Measurements from ENCODE around the gene FGF18. TPM values are rescaled to one million over a fixed set of nuclear protein-coding genes. Genes with fewer than 3 reads are reported as not detected.

The FGF18 gene
- total and polyA plus RNA-seq, 9 of the 15 experiments (the other 6 are each of a cell fraction or from before 2014, with no cell fraction given), result 0.05 to 0.18 (median 0.11) TPM; not detected in 6

GRCh38 chr5:171483551-171484135, 64.2 kb downstream of the FGF18 start:
- 16% methylated on average over 13 of the region's 21 CpGs for WGBS (ENCODE audit: insufficient coverage, low coverage, missing lambda C conversion rate)
- POLR2A ChIA-PET, result interaction anchor here (1.2 kb wide), 1 partner anchor 95 kb away, joined by 4 read pairs; no protein-coding TSS in a partner anchor

More at GRCh38 chr5:171483551-171484135, 64.2 kb downstream of the FGF18 start:
- DNase-seq (ENCODE audit: extremely low read depth in 1 of 4, low spot score in 3 of 4) (no peak), ATAC-seq (no peak; the same call in 1 of the 3 replicates), FAIRE-seq (no peak)
- H2AFZ ChIP-seq (ENCODE audit: low read depth, low read length), result no peak overlapping the region
- H3K4me1 ChIP-seq (replicated peaks in 1 of 2; ENCODE audit: control insufficient read depth in 2 of 2, insufficient read depth in 2 of 2, low read length in 2 of 2), result peaks cover 0 to 6% of the 10 kb centered on the region in 2 experiments; a peak in 1 of 5 replicates
- H3K36me3 ChIP-seq (ENCODE audit: control insufficient read depth, insufficient read depth, low read length), result no peaks in the 10 kb centered on the region
- peaks cover 3% of the 10 kb centered on the region; the same call in 1 of the 2 replicates for H4K20me1 ChIP-seq (replicated peaks; ENCODE audit: control insufficient read depth, insufficient read depth, low read length)
- BruUV-seq (replicated peaks), result no TSS peak
- H3K27ac ChIP-seq (ENCODE audit: extremely low read depth, low read depth, low read length), result no peak overlapping the region
- H3K27me3 ChIP-seq (ENCODE audit: control insufficient read depth in 2 of 2, insufficient read depth in 2 of 2, low read length in 2 of 2), result peaks cover 5 to 38% of the 10 kb centered on the region in 2 experiments; a peak in 4 of 5 replicates
- no peak overlapping the region for H3K9ac ChIP-seq (ENCODE audit: insufficient read depth in 1 of 2, low read depth in 2 of 2, low read length in 2 of 2)
- CTCF ChIA-PET (ENCODE audit: low intra/inter-chr PET ratio), result interaction anchor here (1.6 kb wide), 1 partner anchor 123 kb away, joined by 5 read pairs; no protein-coding TSS in a partner anchor
- no peaks in the 10 kb centered on the region for H3K9me1 ChIP-seq (ENCODE audit: control insufficient read depth, insufficient read depth, low read length)
- H3K79me2 ChIP-seq (ENCODE audit: control insufficient read depth, insufficient read depth, low read length), result no peaks in the 10 kb centered on the region
- no peaks in the 10 kb centered on the region for H3K9me3 ChIP-seq (replicated peaks; ENCODE audit: control insufficient read depth, insufficient read depth, low read depth, low read length)
- intact Hi-C loops (cut with micrococcal nuclease), result loop anchor here (1.0 to 5.0 kb wide), 2 partner anchors 66 to 128 kb away; partner anchors contain the start of gene FGF18
- H3K4me2 ChIP-seq (ENCODE audit: insufficient read depth, low read length), result no peak overlapping the region
- no peak overlapping the region for H3K4me3 ChIP-seq
- TF ChIP-seq ZNF274 (IDR thresholded peaks at IDR 0.05; ENCODE audit: borderline replicate concordance, low read depth, low read length), result no peak
- no peak for TF ChIP-seq ELF4 (CRISPR knock-in tag; IDR thresholded peaks at IDR 0.05)
- TF ChIP-seq SMAD4 (CRISPR knock-in tag; conservative IDR thresholded peaks at IDR 0.05), result no peak
- TF ChIP-seq GATAD2B (IDR thresholded peaks at IDR 0.05; ENCODE audit: borderline replicate concordance), result no peak
- no peak for TF ChIP-seq ZNF3 (CRISPR knock-in tag; IDR thresholded peaks at IDR 0.05)
- TF ChIP-seq ZNF76 (CRISPR knock-in tag; IDR thresholded peaks at IDR 0.05; ENCODE audit: borderline replicate concordance), result no peak
- TF ChIP-seq ARID4B (CRISPR knock-in tag; IDR thresholded peaks at IDR 0.05), result no peak
- no peak for TF ChIP-seq ZNF212 (CRISPR knock-in tag; IDR thresholded peaks at IDR 0.05)
- in situ Hi-C loops (cut with MboI), result no loop called here
